VCaP (cell line): ENCODE results near the gene SH3BP5.
A peak's percentile ranks its signal among the peaks of the same experiment; 100 is the strongest.

Experiments used
- H3K27ac ChIP-seq: fragments of 450-650 bp; 2 replicates; pipeline ENCODE4 v1.5.1; 2017
- TF ChIP-seq, protein P1 (sequence below): fragments of 450-650 bp; conservative IDR thresholded peaks from 2 replicates; pipeline ENCODE4 v1.5.1; 2017; ENCODE audit warnings: mild to moderate bottlenecking, moderate library complexity

Gene SH3BP5

GRCh38 chr3:15258720-15259119 is 73.7 kb downstream of the SH3BP5 start:
- no peak overlapping the region for H3K27ac ChIP-seq
- TF ChIP-seq, protein P1, sequence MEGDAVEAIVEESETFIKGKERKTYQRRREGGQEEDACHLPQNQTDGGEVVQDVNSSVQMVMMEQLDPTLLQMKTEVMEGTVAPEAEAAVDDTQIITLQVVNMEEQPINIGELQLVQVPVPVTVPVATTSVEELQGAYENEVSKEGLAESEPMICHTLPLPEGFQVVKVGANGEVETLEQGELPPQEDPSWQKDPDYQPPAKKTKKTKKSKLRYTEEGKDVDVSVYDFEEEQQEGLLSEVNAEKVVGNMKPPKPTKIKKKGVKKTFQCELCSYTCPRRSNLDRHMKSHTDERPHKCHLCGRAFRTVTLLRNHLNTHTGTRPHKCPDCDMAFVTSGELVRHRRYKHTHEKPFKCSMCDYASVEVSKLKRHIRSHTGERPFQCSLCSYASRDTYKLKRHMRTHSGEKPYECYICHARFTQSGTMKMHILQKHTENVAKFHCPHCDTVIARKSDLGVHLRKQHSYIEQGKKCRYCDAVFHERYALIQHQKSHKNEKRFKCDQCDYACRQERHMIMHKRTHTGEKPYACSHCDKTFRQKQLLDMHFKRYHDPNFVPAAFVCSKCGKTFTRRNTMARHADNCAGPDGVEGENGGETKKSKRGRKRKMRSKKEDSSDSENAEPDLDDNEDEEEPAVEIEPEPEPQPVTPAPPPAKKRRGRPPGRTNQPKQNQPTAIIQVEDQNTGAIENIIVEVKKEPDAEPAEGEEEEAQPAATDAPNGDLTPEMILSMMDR: no peak

- TF ChIP-seq, protein P1: no peak
- H3K27ac ChIP-seq: no peak overlapping the region
Measured at GRCh38 chr3:15256861-15257341, 75.5 kb downstream of the SH3BP5 start.

GRCh38 chr3:15255215-15255614 is 77.2 kb downstream of the SH3BP5 start:
- TF ChIP-seq, protein P1: no peak
- no peak overlapping the region for H3K27ac ChIP-seq

- H3K27ac ChIP-seq: no peak overlapping the region
- TF ChIP-seq, protein P1: no peak
Measured at GRCh38 chr3:15253023-15253697, 79.2 kb downstream of the SH3BP5 start.

GRCh38 chr3:15246186-15246585 is 86.2 kb downstream of the SH3BP5 start:
- no peak overlapping the region for H3K27ac ChIP-seq
- TF ChIP-seq, protein P1: no peak

DNA sequence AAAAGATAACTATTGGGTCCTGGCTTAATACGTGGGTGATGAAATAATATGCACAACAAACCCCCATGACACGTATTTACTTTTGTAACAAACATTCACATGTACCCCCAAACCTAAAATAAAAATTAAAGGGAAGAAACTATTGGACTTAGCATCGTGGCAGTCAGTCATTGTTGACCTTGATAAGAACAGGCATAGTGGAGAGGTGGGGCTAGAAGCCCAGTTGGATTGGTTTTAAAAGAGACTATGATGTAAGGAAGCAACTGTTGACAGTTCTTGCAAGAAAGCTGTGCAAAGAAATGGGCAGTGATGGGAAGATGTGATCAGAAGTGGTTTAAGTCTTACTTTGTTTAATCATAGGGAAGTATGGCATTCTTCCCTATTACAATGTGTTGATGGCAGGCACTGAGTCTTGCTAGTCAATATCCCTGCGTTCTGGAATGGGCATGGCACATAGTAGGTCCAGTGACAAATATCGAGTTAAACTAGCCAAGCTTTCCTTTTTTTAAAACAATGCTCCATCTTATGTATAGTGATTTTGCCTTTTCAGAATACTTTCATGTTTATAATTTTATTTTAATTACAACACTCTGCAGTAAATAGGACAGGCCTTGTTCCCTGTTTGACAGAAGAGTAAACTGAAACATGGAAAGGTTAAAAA is 88.4 kb downstream of the SH3BP5 start:
- H3K27ac ChIP-seq: no peak overlapping the region
- TF ChIP-seq, protein P1: no peak

- TF ChIP-seq, protein P1: peak; percentile 32; the same call in 1 of the 2 replicates
- H3K27ac ChIP-seq: no peak overlapping the region
Measured at GRCh38 chr3:15241341-15241740, 91.0 kb downstream of the SH3BP5 start.
